NAMALWA (cell line): ENCODE results near the gene PIAS1.
"Not testable (repeated sequence)": the region's sequence is repeated elsewhere in the genome, so short reads cannot be mapped to it uniquely, and the experiment has no call there.

ENCODE experiments used
- DNase-seq: peaks from one replicate; pipeline ENCODE4 v3.0.0-alpha.2; 2015; ENCODE audit warnings: low spot score

Gene PIAS1

DNA sequence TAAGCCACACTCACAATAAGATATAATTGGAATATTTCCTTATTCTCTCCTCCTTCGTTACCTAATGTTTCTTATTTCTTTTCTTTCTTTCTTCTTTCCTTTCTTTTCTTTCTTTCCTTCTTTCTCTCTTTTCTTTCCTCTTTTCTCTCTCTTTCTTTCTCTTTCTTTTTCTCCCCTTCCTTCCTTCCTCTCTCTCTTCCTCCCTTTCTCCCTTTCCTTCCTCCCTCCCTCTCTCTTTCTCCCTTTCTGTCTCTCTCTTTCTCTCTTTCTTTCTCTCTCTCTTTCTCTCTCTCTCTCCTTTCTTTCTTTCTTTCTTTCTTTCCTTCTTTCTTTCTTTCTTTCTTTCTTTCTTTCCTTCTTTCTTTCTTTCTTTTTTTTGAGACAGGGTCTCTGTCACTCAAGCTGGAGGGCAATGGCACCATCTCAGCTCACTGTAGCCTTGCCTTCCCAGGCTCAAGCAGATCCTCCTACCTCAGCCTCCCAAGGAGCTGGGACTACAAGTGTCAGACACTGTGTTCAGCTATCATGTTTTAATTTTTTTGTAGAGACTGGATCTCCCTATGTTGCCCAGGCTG lies 19.3 kb upstream of the PIAS1 start:
- DNase-seq = no peak

DNA sequence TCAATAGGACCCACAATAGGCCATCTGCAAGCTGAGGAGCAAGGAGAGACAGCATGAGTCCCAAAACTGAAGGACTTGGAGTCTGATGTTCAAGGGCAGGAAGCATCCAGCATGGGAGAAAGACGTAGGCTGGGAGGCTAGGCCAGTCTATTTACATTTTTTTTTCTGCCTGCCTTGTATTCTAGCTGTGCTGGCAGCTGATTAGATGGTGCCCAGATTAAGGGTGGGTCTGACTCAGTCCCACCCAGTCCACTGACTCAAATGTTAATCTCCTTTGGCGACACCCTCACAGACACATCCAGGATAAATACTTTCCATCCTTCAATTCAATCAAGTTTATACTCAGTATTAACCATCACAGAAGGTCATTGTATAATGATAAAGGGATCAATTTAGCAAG lies 15.9 kb upstream of the PIAS1 start:
- DNase-seq = no peak

DNA sequence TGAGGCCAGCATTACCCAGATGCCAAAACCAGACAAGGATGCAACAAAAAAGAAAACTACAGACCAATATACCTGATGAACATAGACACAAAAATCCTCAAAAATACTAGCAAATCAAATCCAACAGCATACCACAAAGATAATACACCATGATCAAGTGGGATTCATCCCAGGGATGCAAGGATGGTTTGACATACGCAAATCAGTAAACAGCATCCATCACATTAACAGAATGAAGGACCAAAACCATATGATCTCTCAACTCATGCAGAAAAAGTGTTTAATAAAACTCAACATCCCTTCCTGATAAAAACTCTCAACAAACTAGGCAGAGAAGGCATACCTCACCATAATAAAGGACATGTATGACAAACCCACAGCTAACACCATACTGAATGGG lies 14.0 kb upstream of the PIAS1 start:
- DNase-seq = no peak

DNA sequence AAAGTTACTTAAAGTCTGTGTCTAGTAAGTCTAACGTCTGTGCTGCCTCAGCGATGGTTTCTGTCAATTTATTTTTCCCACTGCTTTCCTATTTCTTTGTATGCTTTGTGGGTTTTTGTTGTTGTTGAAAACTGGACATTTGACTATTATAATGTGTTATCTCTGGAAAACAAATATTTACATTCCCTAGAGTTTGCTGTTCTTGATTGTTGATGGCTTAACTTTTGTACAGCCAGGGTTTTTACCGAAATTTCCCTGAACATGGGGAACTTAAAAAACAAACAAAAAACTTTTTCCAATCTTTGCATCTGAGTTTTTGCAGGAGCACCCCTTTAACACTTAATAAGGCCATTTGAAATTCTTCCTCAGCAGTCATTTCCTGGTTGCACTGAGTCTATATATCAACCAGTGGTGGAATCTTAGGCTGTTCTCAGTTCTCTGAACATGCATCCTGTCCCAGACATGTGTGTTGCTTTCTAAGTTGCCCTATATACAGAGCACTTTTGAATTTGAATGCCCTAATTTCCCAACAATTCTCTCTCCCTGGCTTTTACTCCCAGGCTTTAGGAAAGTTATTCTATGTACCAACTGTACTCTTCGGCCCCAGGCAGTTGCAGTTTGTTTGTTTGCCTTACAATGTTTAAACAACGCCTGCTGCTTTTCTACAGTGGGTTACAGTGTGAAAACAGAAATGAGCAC lies 11.8 kb upstream of the PIAS1 start:
- DNase-seq = no peak

DNA sequence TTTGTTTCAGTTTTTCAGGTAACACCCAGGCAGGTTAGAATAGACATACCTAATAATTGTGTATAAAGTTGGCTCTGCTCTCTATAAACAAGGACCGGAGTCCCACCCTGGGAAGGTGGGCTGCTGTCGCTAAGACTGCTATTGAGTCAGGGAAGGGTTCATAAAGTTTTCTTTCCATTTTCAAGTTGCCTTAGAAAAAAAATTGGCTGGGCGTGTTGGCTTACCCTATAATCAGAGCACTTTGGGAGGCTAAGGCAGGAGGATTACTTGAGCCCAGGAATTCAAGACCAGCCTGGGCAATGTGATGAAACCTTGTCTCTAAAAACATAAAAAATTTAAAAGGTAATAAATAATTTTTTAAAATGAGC lies 11.3 kb upstream of the PIAS1 start:
- DNase-seq = no peak

DNA sequence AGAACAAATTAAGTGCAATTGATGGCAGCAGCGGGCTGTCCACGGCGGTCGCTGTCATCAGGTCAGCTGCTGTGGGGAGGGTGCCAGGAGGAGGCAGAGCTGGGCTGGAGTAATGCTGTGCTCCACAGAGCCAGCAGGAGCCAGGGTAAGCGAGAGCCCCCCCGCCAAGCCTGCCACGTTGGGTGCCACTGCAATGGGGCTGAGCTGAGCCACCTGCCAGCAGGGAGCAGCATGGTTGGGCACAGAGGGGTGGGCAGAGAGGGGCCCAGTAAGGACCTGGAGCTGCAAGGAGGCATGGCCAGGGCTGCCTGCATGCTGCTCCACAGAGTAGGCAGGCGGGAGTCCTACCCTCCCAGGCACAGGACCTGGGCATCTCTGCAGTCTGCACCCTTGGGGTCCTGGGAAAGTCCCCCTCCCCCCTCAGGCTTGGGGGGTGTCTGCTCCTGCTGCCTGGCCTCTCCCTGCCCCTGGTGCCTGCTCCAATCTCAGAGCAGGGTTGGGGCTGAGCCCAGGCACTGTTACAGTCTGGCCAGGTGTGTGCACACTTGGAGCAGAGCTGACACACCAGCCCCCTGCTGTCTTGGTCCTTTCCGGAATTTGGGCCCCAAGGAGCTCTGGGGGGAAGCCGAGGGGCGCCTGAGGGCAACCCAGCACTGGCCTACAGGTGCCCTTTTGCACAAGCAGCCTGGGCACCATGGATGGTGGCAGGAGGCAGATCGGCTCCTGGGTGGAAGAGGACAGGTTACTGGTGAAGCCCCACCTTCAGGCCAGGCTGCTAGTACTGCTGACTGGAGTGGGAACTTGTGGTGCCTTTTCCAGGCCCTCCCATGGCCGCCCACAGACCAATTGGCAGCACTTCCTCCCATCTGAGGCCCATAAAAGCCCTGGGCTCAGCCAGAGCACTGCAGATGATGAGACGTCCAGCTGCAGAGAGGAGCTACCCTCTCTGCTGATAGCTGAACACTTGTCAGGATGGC lies 8.5 kb upstream of the PIAS1 start:
- no peak for DNase-seq

DNA sequence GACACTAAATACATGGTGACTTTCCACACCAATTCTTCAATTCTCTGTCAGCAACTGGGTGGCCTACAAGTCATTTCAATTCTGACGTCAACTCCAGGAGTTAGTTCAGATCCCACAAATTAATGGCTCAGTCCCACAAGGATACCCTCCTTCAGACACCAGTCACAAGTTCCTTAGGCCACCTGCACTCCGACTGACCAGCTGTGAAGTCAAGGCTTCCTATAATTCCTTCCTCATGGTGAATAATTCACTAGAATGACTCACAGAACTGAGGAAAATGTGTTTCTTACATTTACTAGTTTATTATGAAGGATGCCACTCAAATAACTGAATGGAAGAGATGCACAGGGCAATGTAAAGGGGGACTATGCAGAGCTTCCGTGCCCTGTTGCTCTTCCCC lies 6.3 kb upstream of the PIAS1 start:
- DNase-seq = no peak

DNA sequence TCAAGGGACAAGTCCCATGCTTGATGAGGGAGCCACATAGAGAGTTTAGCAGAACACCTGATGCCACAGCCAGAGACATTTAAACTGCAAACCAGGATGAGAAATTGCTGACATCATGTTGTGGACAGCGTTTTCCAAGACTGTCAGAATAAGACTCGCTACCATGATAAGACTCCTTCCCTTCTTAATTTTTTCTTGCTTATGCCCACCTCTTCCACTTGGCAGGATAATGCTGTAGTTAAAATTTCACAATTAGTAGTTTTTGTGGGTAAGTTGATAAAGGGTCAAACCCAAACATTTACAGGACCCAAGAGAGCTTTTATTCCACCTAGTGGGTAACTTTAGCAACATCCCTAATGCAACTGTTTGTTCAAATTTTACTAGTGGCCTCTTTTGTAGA lies 3.0 kb upstream of the PIAS1 start:
- DNase-seq = peak; percentile 32

DNA sequence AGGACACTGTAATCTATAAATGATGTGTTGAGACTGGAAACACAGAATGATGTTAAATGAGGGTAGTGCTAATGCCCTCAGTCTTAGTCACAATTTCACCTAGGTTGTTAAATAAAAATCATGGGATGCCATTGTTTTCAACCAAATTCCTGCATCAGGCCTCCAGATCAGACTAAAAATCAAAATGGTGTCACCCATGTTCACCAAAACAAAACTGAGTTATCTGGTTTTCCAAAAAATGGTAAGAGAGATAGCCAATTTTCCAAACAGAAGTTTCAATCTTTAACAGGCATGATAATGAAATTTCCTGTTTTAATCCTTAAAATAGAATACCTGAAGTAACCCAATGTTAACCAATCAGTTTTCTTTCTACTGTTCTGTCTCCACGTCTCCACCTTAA lies 2.2 kb upstream of the PIAS1 start:
- DNase-seq = no peak

DNA sequence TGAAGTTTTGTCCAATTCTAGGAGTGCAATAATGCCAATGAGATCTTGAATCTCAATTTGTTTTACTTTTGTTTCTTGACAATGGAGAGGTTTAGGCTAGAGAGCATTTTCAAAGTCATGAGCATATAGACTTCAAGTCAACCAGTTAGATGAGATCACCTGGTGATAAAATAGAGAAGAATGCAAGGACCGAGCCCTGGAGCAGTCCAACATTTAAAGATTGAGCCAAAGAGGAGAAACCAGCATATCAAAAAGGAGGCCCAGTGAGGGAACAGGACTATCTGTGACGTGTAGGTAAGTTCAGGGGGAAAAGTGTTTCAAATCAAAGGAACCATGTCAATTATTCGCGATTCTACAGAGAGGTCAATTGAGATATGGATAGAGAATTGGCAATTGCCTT lies 1.7 kb upstream of the PIAS1 start:
- DNase-seq = no peak

DNA sequence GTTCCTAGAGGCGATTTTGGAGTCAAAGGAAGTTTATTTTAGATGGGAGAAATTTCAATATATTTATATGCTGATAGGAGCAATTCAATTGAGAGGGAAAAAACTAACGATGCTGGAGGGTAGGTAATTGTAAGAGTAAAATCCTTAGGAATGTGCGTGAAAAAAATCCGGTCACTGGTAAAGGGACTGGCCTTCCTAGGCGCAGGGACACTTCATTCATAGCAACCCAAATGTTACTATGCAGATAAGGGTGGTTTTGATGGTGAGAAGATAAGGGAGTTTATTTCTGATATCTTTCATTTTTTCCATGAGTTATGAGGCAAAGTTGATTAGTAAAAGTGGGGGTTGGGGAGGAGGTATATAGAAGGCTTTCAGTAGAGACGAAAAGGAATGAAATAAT lies 1.1 kb upstream of the PIAS1 start:
- no peak for DNase-seq

DNA sequence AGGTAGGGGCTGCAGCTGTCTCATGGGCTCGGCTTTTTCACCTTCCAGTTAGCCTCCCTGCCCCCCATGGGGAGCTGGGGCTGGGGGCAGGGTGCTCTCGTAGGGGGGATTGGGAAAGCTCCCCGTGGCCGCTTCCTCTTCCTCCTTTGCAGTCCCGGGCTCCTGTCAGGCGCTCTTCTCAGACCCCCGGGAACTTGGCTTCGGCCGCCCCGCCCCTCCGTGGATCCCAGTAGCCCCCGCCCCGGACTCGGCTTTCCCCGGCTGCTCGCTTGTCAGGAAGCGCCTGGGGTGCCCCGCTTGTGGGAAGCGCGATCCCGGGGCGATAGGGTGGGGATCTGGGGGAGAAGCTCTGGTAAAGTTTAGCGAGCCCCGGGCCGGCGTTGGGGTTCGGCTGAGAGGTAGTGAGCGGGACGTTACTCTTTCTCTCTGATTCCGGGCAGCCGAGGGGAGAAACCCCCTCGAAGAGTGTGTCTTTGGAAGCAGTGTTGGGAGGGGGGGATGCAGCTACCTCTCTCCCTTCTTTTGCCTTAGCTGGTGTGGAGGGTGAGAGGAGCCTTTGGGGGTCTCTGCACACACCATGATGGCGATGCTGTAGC lies 611 bp downstream of the PIAS1 start:
- no peak for DNase-seq

DNA sequence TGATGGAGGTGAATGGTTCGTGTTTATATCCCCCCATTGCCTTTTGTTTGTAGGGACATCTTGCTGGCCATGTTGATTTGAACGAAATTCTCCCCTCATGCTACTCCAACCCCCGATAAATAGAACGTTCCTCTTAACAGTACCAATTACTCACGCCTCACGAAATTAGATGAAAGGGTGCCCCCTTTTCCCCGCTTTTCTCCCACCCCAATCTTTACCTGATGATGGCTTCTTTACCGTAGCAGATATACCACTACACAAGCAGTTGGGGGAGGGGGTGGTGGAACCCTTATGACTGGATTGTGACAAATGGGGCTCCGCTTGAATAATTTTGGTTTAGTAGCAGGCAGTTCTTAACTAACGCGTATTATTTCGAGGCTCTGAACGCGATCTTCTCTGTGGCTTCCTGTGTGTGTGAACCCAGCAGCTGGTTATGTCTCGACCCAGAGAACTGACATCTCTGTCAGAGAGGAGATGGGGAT lies 1.1 kb downstream of the PIAS1 start:
- DNase-seq = peak; percentile 94

DNA sequence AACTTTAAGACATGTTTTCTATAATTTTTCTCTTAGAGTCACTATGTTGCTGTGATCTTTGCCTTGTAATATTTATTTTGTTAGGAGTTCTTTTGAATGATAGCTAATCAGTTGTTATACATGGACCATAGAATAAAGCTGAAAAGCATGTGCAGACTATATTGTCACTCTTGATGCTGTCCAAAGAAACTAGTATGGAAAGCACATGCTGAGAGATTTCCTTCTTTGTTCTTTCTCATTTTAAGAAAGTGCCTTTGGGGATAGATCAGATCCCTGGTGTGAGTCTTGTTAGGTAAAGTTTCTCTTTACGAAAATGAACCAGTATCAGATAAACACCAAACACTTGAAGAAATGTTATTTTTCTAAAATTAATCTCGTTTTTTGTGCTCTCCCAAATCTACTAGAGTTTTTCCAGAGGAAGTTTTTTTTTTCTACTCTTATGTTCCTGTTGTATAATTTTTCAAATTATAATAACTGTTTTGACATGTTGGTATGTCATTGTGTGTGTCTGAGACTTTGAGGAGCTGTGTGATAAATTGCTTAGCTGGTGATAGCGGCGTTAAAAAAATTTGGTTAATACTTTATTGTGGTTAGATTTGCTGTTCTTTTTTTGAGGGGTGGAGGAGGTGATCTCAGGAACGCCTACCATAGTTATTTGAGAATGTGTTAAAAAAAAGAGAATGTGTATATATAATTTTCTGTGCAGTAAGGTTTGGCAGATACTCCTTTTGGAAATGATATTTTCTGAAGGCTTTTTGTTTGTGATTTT lies 2.2 kb downstream of the PIAS1 start:
- peak; percentile 13 for DNase-seq

DNA sequence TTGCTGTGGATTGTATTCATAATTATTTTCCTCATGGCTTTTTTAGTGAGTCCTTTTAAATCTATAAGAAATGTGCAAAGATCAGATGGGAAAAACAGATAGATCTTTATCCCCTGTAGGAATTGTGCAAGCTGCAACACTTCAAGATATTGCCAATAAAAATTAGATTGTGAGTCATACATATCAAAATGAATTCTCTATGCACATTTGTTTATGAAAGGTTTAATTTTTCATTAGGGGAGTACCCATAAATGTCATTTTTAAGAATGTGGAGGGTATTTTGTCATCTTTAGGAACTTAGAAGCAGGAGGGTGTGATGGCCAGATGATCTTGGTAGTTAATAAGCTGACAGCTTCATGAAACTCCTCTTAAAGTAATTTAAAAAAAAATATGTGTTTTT lies 2.9 kb downstream of the PIAS1 start:
- no peak for DNase-seq

DNA sequence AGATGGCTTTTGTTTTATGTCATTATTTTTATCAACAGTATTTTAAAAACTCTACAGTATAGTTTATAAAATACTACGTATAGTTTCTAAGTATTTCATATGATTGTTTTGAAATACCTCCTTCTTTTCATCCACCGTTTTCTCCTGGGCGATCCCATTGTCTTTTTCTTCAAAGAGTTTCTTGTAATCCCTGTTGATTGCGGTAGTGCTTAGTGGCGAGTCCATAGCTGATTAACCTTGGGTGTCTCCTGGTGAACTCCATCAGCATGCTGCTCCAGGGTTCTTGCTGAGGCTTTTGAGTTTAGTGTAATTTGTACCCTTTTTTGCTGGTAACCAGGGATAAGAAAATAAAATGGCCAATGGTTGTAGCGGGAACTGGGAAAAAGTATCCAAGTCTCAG lies 3.6 kb downstream of the PIAS1 start:
- DNase-seq = no peak

DNA sequence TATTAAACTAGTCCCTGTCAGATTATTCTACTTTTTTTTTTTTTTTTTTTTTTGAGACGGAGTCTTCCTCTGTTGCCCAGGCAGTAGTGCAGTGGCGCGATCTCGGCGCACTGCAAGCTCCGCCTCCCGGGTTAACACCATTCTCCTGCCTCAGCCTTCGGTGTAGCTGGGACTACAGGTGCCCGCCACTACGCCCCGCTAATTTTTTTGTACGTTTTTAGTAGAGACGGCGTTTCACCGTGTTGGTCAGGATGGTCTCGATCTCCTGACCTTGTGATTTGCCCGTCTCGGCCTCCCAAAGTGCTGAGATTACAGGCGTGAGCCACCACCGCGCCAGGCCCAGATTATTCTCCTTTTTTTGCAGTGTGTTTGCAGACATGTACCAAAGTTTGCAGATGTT lies 4.9 kb downstream of the PIAS1 start:
- not testable (repeated sequence) for DNase-seq

DNA sequence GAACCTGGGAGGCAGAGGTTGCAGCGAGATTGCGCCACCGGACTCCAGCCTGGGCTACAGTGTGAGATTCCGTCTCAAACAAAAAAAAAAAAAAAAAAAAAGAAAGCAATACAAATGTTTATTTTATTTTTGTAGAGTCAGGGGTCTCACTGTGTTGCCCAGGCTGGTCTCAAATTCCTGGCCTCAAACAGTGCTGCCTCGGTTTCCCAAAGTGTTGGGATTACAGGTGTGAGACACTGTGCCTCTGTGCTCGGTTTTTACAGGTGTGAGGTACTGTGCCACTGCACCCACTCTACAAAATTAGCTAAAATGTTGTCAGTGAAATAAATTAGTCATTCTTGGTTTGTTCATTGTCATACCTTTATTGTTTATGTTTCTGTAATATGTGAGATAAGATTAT lies 5.5 kb downstream of the PIAS1 start:
- no peak for DNase-seq

DNA sequence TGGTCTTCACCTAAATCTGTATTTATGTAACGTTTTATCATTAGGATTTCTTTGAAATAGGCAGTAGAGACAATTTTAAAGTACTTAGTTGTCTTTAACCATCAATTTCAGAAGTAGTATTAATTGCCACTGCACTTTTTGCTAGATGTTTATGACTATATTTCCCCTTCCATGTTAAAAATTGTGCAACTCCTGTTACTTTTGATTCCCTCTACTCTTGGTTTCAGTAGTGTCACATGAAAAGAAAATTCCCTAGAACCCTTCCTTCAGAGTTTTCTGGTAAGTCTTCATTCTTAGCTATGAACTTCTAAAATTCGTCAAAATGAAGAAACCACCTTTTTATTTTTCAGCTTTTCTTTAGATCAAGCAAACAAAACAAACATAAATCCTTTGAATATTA lies 7.1 kb downstream of the PIAS1 start:
- no peak for DNase-seq

DNA sequence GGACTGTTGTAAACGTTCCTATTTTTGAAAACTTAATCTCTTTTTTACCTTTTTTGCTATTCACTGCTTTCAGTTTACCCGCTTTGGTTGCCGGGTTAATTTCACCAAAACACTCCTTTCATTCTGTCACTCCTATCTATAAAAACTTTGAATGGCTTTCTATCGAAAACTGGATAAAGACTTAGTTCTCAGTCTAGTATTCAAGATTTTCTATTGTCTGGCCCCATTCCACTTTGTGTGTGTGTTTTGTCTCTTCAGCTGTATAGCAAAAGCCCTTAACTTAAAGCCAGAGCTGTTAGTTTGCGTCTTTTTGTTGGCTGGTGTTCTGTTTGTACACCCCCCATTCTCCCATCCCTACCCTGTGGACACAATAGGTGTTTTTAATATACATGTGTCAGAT lies 7.5 kb downstream of the PIAS1 start:
- DNase-seq = no peak

DNA sequence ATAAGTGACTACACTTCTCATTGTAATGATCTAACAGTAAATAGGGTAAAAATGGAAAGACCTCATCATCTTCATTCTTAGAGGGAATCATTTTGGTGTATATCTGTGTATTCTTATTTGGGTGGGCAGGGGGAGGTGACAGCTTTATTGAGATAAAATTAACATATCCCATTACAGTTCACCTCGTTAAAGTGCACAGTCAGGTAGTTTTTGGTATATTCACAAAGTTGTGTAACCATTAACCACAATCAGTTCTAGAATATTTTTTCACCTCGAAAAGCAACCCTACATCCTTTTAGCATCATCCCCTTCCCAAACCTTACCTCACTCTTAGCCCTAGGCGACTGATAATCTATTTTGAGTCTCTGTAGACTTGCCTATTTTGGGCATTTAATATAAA lies 8.1 kb downstream of the PIAS1 start:
- no peak for DNase-seq

DNA sequence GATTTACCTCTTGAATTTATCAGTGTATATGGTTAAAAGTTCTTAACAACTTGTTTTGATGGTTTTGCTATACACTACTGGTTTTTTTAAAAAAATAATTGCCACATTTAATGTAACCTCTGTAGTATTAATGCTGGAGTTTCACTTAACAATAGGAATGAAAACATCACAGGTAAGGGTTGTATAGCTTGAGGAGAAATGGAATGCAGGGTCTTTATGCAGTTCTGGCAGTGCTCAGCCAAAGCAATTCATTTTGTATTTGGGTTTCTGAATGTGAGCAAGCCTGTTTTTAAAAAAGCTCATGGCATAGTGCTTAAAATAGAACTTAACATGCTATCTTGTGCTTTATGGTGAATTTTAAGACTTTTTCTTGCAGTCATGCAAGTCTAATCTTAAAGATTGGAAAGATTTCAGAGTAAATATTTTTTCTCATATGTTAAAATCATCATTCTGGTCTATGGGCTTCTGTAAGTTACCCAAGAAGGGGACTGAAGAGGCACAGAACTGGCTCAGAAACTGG lies 8.9 kb downstream of the PIAS1 start:
- DNase-seq = no peak
